Osteoblast (primary cell): Measurements from ENCODE around the gene PCDHB8. TPM values are rescaled to one million over a fixed set of nuclear protein-coding genes. Genes with fewer than 3 reads are reported as not detected.
"Not testable (repeated sequence)": the region's sequence is repeated elsewhere in the genome, so short reads cannot be mapped to it uniquely, and the experiment has no call there.

Experiments used
- DNase-seq: peaks from one replicate; pipeline ENCODE4 v3.0.0; 2011; ENCODE audit warnings: low spot score, mixed read lengths; ENCODE audit not compliant: insufficient read length; ENCODE audit errors: missing footprints
- H2AFZ ChIP-seq: 2 replicates; pipeline ENCODE4 v1.6.0; 2011; ENCODE audit warnings: mild to moderate bottlenecking, low read length
- H3K27ac ChIP-seq: 2 replicates; pipeline ENCODE4 v1.5.1; 2011; ENCODE audit warnings: mild to moderate bottlenecking, low read depth, low read length, moderate library complexity
- H3K27me3 ChIP-seq: 2 replicates; pipeline ENCODE4 v1.6.0; 2012; ENCODE audit warnings: mild to moderate bottlenecking, control low read depth, inconsistent platforms, low read length, moderate library complexity; ENCODE audit not compliant: insufficient read depth
- H3K36me3 ChIP-seq: 2 replicates; pipeline ENCODE4 v1.5.1; 2011; ENCODE audit warnings: mild to moderate bottlenecking, low read length, control low read depth, moderate library complexity; ENCODE audit not compliant: insufficient read depth
- H3K4me1 ChIP-seq: 2 replicates; pipeline ENCODE4 v1.5.1; 2011; ENCODE audit warnings: mild to moderate bottlenecking, low read length, control low read depth, moderate library complexity; ENCODE audit not compliant: insufficient read depth
- H3K4me2 ChIP-seq: 2 replicates; pipeline ENCODE4 v1.6.0; 2011; ENCODE audit warnings: mild to moderate bottlenecking, low read length; ENCODE audit not compliant: insufficient read depth
- H3K4me3 ChIP-seq: fragments of 200-600 bp; sonication (generic); 3 replicates; pipeline ENCODE4 v1.5.1; 2012; ENCODE audit warnings: mild to moderate bottlenecking, low read length, inconsistent platforms; ENCODE audit not compliant: insufficient read depth
- H3K79me2 ChIP-seq: 2 replicates; pipeline ENCODE4 v1.6.0; 2012; ENCODE audit warnings: mild to moderate bottlenecking, low read length, control low read depth, inconsistent platforms; ENCODE audit not compliant: insufficient read depth
- H3K9me3 ChIP-seq: 2 replicates; pipeline ENCODE4 v1.5.1; 2011; ENCODE audit warnings: low read depth, low read length, control low read depth
- H4K20me1 ChIP-seq: 2 replicates; pipeline ENCODE4 v1.6.0; 2012; ENCODE audit warnings: mild to moderate bottlenecking, low read length, control low read depth; ENCODE audit not compliant: insufficient read depth
- CTCF ChIP-seq: IDR thresholded peaks from 2 replicates; pipeline ENCODE4 v1.5.1; 2011; ENCODE audit warnings: mild to moderate bottlenecking, low read depth, low read length, moderate library complexity; ENCODE audit errors: extremely low read depth
- total RNA-seq: library from RNA; depleted of rRNA; stranded (reverse); fragments of >200 nt; gene quantifications from 2 replicates; pipeline ENCODE4 v1.2.3, GENCODE V29; 2012

Gene PCDHB8
- total RNA-seq, 1 donor = 0.36 TPM

GRCh38 chr5:141196363-141196762, 18.8 kb downstream of the PCDHB8 start:
- Histone ChIP-seq H2AFZ (no peak overlapping the region), H3K9me3 (no peaks in the 10 kb centered on the region), H3K4me1 (no peaks in the 10 kb centered on the region), H4K20me1 (no peaks in the 10 kb centered on the region), H3K79me2 (no peaks in the 10 kb centered on the region), H3K4me2 (no peak overlapping the region), H3K27me3 (no peaks in the 10 kb centered on the region), H3K36me3 (no peaks in the 10 kb centered on the region), H3K27ac (no peak overlapping the region), H3K4me3 (no peak overlapping the region)
- DNase-seq = no peak
- no peak for TF ChIP-seq CTCF

- no peaks in the 10 kb centered on the region for H4K20me1 ChIP-seq
- H3K27ac ChIP-seq = no peak within 1 kb of the TSS
- no peak within 1 kb of the TSS for H3K4me3 ChIP-seq
- H3K27me3 ChIP-seq = no peaks in the 10 kb centered on the region
- H3K79me2 ChIP-seq = no peaks in the 10 kb centered on the region
- H3K9me3 ChIP-seq = no peaks in the 10 kb centered on the region
- H3K4me1 ChIP-seq = no peaks in the 10 kb centered on the region
- peak within 1 kb of the TSS; percentile 23 for H3K4me2 ChIP-seq
- TF ChIP-seq CTCF = no peak
- no peak for DNase-seq
- peak within 1 kb of the TSS; percentile 35 for H2AFZ ChIP-seq
- no peaks in the 10 kb centered on the region for H3K36me3 ChIP-seq
These were observed 22.0 kb downstream of the PCDHB8 start, which contains the start of gene PCDHB11 for GRCh38 chr5:141199359-141200235. Gene PCDHB11, plus strand, starts transcription at chr5:141199627. Its CDS starts 148 bp downstream, at chr5:141199775.

GRCh38 chr5:141201126-141201525, 23.5 kb downstream of the PCDHB8 start:
- H3K4me1 ChIP-seq, H4K20me1 ChIP-seq, H2AFZ ChIP-seq, H3K79me2 ChIP-seq, DNase-seq, H3K36me3 ChIP-seq, H3K27me3 ChIP-seq, H3K9me3 ChIP-seq, H3K4me3 ChIP-seq, H3K4me2 ChIP-seq, H3K27ac ChIP-seq: not testable (repeated sequence)

GRCh38 chr5:141201646-141202045, 24.1 kb downstream of the PCDHB8 start:
- not testable (repeated sequence) for H3K27me3 ChIP-seq, DNase-seq, H2AFZ ChIP-seq, H3K79me2 ChIP-seq, H3K4me3 ChIP-seq, H3K4me2 ChIP-seq, H3K9me3 ChIP-seq, H3K36me3 ChIP-seq, H3K27ac ChIP-seq, H4K20me1 ChIP-seq, H3K4me1 ChIP-seq

- Histone ChIP-seq H3K4me1 (no peaks in the 10 kb centered on the region), H3K79me2 (no peaks in the 10 kb centered on the region), H3K27me3 (no peaks in the 10 kb centered on the region), H3K4me3 (no peak within 1 kb of the TSS), H3K4me2 (no peak within 1 kb of the TSS), H4K20me1 (no peaks in the 10 kb centered on the region), H2AFZ (no peak within 1 kb of the TSS), H3K27ac (no peak within 1 kb of the TSS), H3K36me3 (no peaks in the 10 kb centered on the region), H3K9me3 (no peaks in the 10 kb centered on the region)
- TF ChIP-seq CTCF = peak; percentile 23
- DNase-seq = no peak
These were observed 30.9 kb downstream of the PCDHB8 start, which contains the start of gene PCDHB12 for GRCh38 chr5:141208478-141208877. Gene PCDHB12, plus strand, starts transcription at chr5:141208719. Its CDS starts 189 bp downstream, at chr5:141208908.

GRCh38 chr5:141210281-141210680, 32.7 kb downstream of the PCDHB8 start:
- not testable (repeated sequence) for H3K9me3 ChIP-seq, H3K27ac ChIP-seq, H3K27me3 ChIP-seq, H3K4me3 ChIP-seq, H2AFZ ChIP-seq, H3K4me1 ChIP-seq, DNase-seq, H3K36me3 ChIP-seq, H4K20me1 ChIP-seq, H3K79me2 ChIP-seq, H3K4me2 ChIP-seq

GRCh38 chr5:141210849-141211248, 33.3 kb downstream of the PCDHB8 start:
- H3K4me3 ChIP-seq, H3K79me2 ChIP-seq, H3K36me3 ChIP-seq, H3K27me3 ChIP-seq, DNase-seq, H2AFZ ChIP-seq, H3K9me3 ChIP-seq, H3K4me2 ChIP-seq, H3K4me1 ChIP-seq, H4K20me1 ChIP-seq, H3K27ac ChIP-seq: not testable (repeated sequence)
